ENCODE results near the gene CSTA.

CSTA gene

GRCh38 chr3:122324871-122325323, at the start of gene CSTA:
Gene CSTA (plus strand): TSS chr3:122325248. CDS start chr3:122325293, 45 bp downstream.
- DNase-seq = no peak
- Histone ChIP-seq H3K36me3 (no peaks in the 10 kb centered on the region), H3K27ac (no peak within 1 kb of the TSS), H3K27me3 (ENCODE audit: insufficient read depth, low read depth, severe bottlenecking) (no peaks in the 10 kb centered on the region), H3K9me3 (ENCODE audit: severe bottlenecking) (peaks cover 7% of the 10 kb centered on the region), H3K4me3 (ENCODE audit: low read depth, low read length) (no peak within 1 kb of the TSS)
- TF ChIP-seq CTCF (IDR thresholded peaks at IDR 0.05; ENCODE audit: low read depth, low read length) = no peak

GRCh38 chr3:122281891-122282290, 43.2 kb upstream of the CSTA start:
- Histone ChIP-seq H3K9me3 (ENCODE audit: severe bottlenecking) (no peaks in the 10 kb centered on the region), H3K36me3 (no peaks in the 10 kb centered on the region), H3K27ac (no peak overlapping the region), H3K4me3 (ENCODE audit: low read depth, low read length) (no peak overlapping the region), H3K27me3 (ENCODE audit: insufficient read depth, low read depth, severe bottlenecking) (peaks cover 21% of the 10 kb centered on the region)
- TF ChIP-seq CTCF (IDR thresholded peaks at IDR 0.05; ENCODE audit: low read depth, low read length) = no peak
- DNase-seq = no peak

- Histone ChIP-seq H3K36me3 (no peaks in the 10 kb centered on the region), H3K27ac (no peak overlapping the region), H3K27me3 (ENCODE audit: insufficient read depth, low read depth, severe bottlenecking) (peaks cover 39% of the 10 kb centered on the region), H3K4me3 (ENCODE audit: low read depth, low read length) (no peak overlapping the region), H3K9me3 (ENCODE audit: severe bottlenecking) (no peaks in the 10 kb centered on the region)
- TF ChIP-seq CTCF (IDR thresholded peaks at IDR 0.05; ENCODE audit: low read depth, low read length) = no peak
- no peak for DNase-seq
Measured at GRCh38 chr3:122283796-122284445, 41.1 kb upstream of the CSTA start.

- Histone ChIP-seq H3K36me3 (no peaks in the 10 kb centered on the region), H3K27me3 (ENCODE audit: insufficient read depth, low read depth, severe bottlenecking) (peaks cover 37% of the 10 kb centered on the region), H3K9me3 (ENCODE audit: severe bottlenecking) (no peaks in the 10 kb centered on the region), H3K4me3 (ENCODE audit: low read depth, low read length) (no peak overlapping the region), H3K27ac (no peak overlapping the region)
- no peak for TF ChIP-seq CTCF (IDR thresholded peaks at IDR 0.05; ENCODE audit: low read depth, low read length)
- no peak for DNase-seq
Measured at GRCh38 chr3:122284486-122284885, 40.6 kb upstream of the CSTA start.

GRCh38 chr3:122294359-122294758, 30.7 kb upstream of the CSTA start:
- Histone ChIP-seq H3K27me3 (ENCODE audit: insufficient read depth, low read depth, severe bottlenecking) (peaks cover 4% of the 10 kb centered on the region), H3K4me3 (ENCODE audit: low read depth, low read length) (no peak overlapping the region), H3K27ac (no peak overlapping the region), H3K9me3 (ENCODE audit: severe bottlenecking) (no peaks in the 10 kb centered on the region), H3K36me3 (no peaks in the 10 kb centered on the region)
- DNase-seq = no peak
- no peak for TF ChIP-seq CTCF (IDR thresholded peaks at IDR 0.05; ENCODE audit: low read depth, low read length)
